IMR-90 (cell line): ENCODE results near the gene IL17F. TPM values are rescaled to one million over a fixed set of nuclear protein-coding genes. Genes with fewer than 3 reads are reported as not detected.

Experiments
- ATAC-seq: fragments of 200-7000 bp; cut with Tn5 transposase; 2 replicates; pipeline ENCODE4 v1.9.1; 2020; ENCODE audit warnings: low read depth, mild to moderate bottlenecking, moderate library complexity
- BruUV-seq: library from RNA; stranded (reverse); fragments of 400-500 nt; replicated peaks from 2 replicates; lab custom pipeline; 2021; lab: Mats Ljungman, UMichigan
- CTCF ChIA-PET: fragments of 300-600 bp; formaldehyde crosslinking; extraction: SDS; loops from one replicate; lab custom pipeline; 2021; ENCODE audit warnings: antibody characterized with exemption; lab: Yijun Ruan, JAX
- POLR2A ChIA-PET: fragments of 300-600 bp; sonication (Branson Sonifier 250); formaldehyde crosslinking; loops from one replicate; lab custom pipeline; 2022; ENCODE audit warnings: antibody characterized with exemption; ENCODE audit not compliant: unreplicated experiment; lab: Charles Lee
- DNase-seq: peaks from one replicate; pipeline ENCODE4 v3.0.0; 2013
- H2AFZ ChIP-seq: replicated peaks from 2 replicates; pipeline ENCODE3; 2013; ENCODE audit warnings: low read length, mild to moderate bottlenecking; ENCODE audit not compliant: poor library complexity
- H2AK5ac ChIP-seq: 2 replicates; pipeline ENCODE4 v1.6.1; 2013; ENCODE audit warnings: low read depth, low read length, inconsistent platforms
- H2AK9ac ChIP-seq: replicated peaks from 2 replicates; pipeline ENCODE3; 2013; ENCODE audit warnings: mild to moderate bottlenecking, low read depth, low read length, moderate library complexity; ENCODE audit not compliant: poor library complexity
- H2BK120ac ChIP-seq: 2 replicates; pipeline ENCODE4 v1.6.1; 2013; ENCODE audit warnings: low read depth, low read length, inconsistent platforms
- H2BK15ac ChIP-seq: 3 replicates; pipeline ENCODE4 v1.6.1; 2013; ENCODE audit warnings: low read depth, low read length, inconsistent platforms
- H2BK20ac ChIP-seq: 2 replicates; pipeline ENCODE4 v1.6.1; 2013; ENCODE audit warnings: low read depth, mild to moderate bottlenecking, inconsistent platforms, low read length, moderate library complexity
- H2BK5ac ChIP-seq: 2 replicates; pipeline ENCODE4 v1.6.1; 2013; ENCODE audit warnings: mild to moderate bottlenecking, low read depth, low read length, inconsistent platforms; ENCODE audit not compliant: poor library complexity, severe bottlenecking
- H3K14ac ChIP-seq: replicated peaks from 2 replicates; pipeline ENCODE4 v1.6.1; 2013; ENCODE audit warnings: low read depth, low read length, inconsistent platforms
- H3K18ac ChIP-seq: 2 replicates; pipeline ENCODE4 v1.6.1; 2013; ENCODE audit warnings: low read depth, low read length, control low read depth
- H3K23ac ChIP-seq: 2 replicates; pipeline ENCODE4 v1.6.1; 2013; ENCODE audit warnings: low read depth, low read length, inconsistent platforms
- H3K27ac ChIP-seq: 2 replicates; pipeline ENCODE4 v1.5.1; 2013; ENCODE audit warnings: mild to moderate bottlenecking, control low read depth, low read length; ENCODE audit not compliant: insufficient read depth
- H3K27me3 ChIP-seq: 2 replicates; pipeline ENCODE4 v1.6.1; 2013; ENCODE audit warnings: low read length; ENCODE audit not compliant: control insufficient read depth, insufficient read depth
- H3K36me3 ChIP-seq: 2 replicates; pipeline ENCODE4 v1.6.1; 2013; ENCODE audit warnings: low read length, mixed read lengths; ENCODE audit not compliant: control insufficient read depth, insufficient read depth
- H3K4ac ChIP-seq: 2 replicates; pipeline ENCODE4 v1.6.1; 2013; ENCODE audit warnings: low read depth, low read length, inconsistent platforms
- H3K4me1 ChIP-seq: 2 replicates; pipeline ENCODE4 v1.6.1; 2013; ENCODE audit warnings: low read length, mixed read lengths; ENCODE audit not compliant: control insufficient read depth, insufficient read depth
- H3K4me2 ChIP-seq: 2 replicates; pipeline ENCODE4 v1.6.1; 2013; ENCODE audit warnings: low read depth, mild to moderate bottlenecking, control low read depth, low read length, moderate library complexity
- H3K4me3 ChIP-seq: 2 replicates; pipeline ENCODE4 v1.5.1; 2013; ENCODE audit warnings: low read depth, mild to moderate bottlenecking, control low read depth, low read length, moderate library complexity; ENCODE audit not compliant: insufficient read depth
- H3K56ac ChIP-seq: 2 replicates; pipeline ENCODE4 v1.6.1; 2013; ENCODE audit warnings: low read length, inconsistent platforms; ENCODE audit not compliant: insufficient read depth; ENCODE audit errors: extremely low read depth
- H3K79me1 ChIP-seq, 2 experiments: 2 replicates each; pipeline ENCODE4 v1.6.1; 2013; ENCODE audit warnings: low read length in 2 of 2, inconsistent platforms in 1 of 2, low read depth in 1 of 2
- H3K9ac ChIP-seq: 2 replicates; pipeline ENCODE4 v1.6.1; 2013; ENCODE audit warnings: low read depth, low read length, control low read depth
- H3K9me1 ChIP-seq: 2 replicates; pipeline ENCODE4 v1.6.1; 2013; ENCODE audit warnings: low read length, inconsistent platforms; ENCODE audit not compliant: insufficient read depth
- H3K9me3 ChIP-seq: 2 replicates; pipeline ENCODE4 v1.6.1; 2013; ENCODE audit warnings: low read length; ENCODE audit not compliant: control insufficient read depth, insufficient read depth
- H4K20me1 ChIP-seq: 2 replicates; pipeline ENCODE4 v1.6.1; 2013; ENCODE audit warnings: low read length, inconsistent platforms; ENCODE audit not compliant: insufficient read depth
- H4K5ac ChIP-seq: 2 replicates; pipeline ENCODE4 v1.6.1; 2013; ENCODE audit warnings: mild to moderate bottlenecking, low read depth, low read length, control low read depth
- H4K8ac ChIP-seq, 2 experiments: 2 replicates each; pipeline ENCODE4 v1.6.1; 2013; ENCODE audit warnings: low read depth in 2 of 2, low read length in 2 of 2, control low read depth in 1 of 2, inconsistent platforms in 1 of 2
- H4K91ac ChIP-seq: 2 replicates; pipeline ENCODE4 v1.6.1; 2013; ENCODE audit warnings: low read depth, low read length, inconsistent platforms; ENCODE audit not compliant: insufficient read depth
- CEBPB ChIP-seq: IDR thresholded peaks from 2 replicates; pipeline ENCODE4 v1.6.1; 2012; ENCODE audit warnings: low read depth, low read length, improper control_type of control experiment
- CTCF ChIP-seq: conservative IDR thresholded peaks from 2 replicates; pipeline ENCODE4 v1.5.1; 2012; ENCODE audit warnings: mild to moderate bottlenecking, low read depth, low read length, improper control_type of control experiment
- WGBS, 2 experiments: methylation state at CpG; one replicate each; pipeline versions ENCODE4 v1.1.5 to v1.1.7; 2013; ENCODE audit warnings: missing lambda C conversion rate in 2 of 2; ENCODE audit not compliant: insufficient read length in 1 of 2; ENCODE audit errors: extremely low coverage in 2 of 2; 5-methylcytosine and 5-hydroxymethylcytosine counted together
- dilution Hi-C: fragments of 300-500 bp; cut with HindIII; formaldehyde crosslinking; loops from one replicate; pipeline ENCODE4 v1.14.3; 2018; ENCODE audit warnings: low sequenced_read_pairs; ENCODE audit not compliant: unreplicated experiment
- in situ Hi-C: fragments of 300-500 bp; cut with MboI; formaldehyde crosslinking; loops from 3 replicates; pipeline ENCODE4 v1.14.3; 2019; ENCODE audit warnings: low sequenced_read_pairs, inconsistent platforms, mixed read lengths
- intact Hi-C: fragments of 100-400 bp; cut with micrococcal nuclease; formaldehyde crosslinking; loops from 2 replicates; pipeline ENCODE4 v1.10.0; 2022
- polyA plus RNA-seq, 3 experiments: library from polyadenylated mRNA; depleted of rRNA; stranded (reverse); fragments of >200 nt; gene quantifications; 2 replicates each; pipeline ENCODE4 v1.2.3, GENCODE V29; 2012; ENCODE audit warnings: low replicate concordance in 1 of 3
- total RNA-seq: library from RNA; depleted of rRNA; stranded (reverse); fragments of >200 nt; gene quantifications from 2 replicates; pipeline ENCODE4 v1.2.3, GENCODE V29; 2012

The IL17F gene
- total and polyA plus RNA-seq, 2 of the 4 experiments (the other 2 are of a cell fraction): not detected

GRCh38 chr6:52207066-52207465 is 37.2 kb downstream of the IL17F start:
- no peak for TF ChIP-seq CTCF
- no peak for TF ChIP-seq CEBPB
- Histone ChIP-seq H2BK120ac (no peak overlapping the region), H2BK20ac (no peak overlapping the region), H3K14ac (no peak overlapping the region), H3K27me3 (no peaks in the 10 kb centered on the region), H2AK5ac (no peak overlapping the region), H4K91ac (no peak overlapping the region), H3K36me3 (no peaks in the 10 kb centered on the region), H3K79me1 (no peaks in the 10 kb centered on the region), H3K23ac (no peak overlapping the region), H3K9me3 (no peaks in the 10 kb centered on the region), H3K56ac (no peak overlapping the region), H3K9ac (no peak overlapping the region), H3K9me1 (no peaks in the 10 kb centered on the region), H4K8ac (no peak overlapping the region), H3K4me2 (no peak overlapping the region), H4K5ac (no peak overlapping the region), H3K4me3 (no peak overlapping the region), H2BK15ac (no peak overlapping the region), H2AFZ (no peak overlapping the region), H3K27ac (no peak overlapping the region), H2AK9ac (no peak overlapping the region), H3K18ac (no peak overlapping the region), H2BK5ac (no peak overlapping the region), H4K20me1 (no peaks in the 10 kb centered on the region), H3K4me1 (no peaks in the 10 kb centered on the region), H3K4ac (no peak overlapping the region)
- intact Hi-C loops (no loop called here), dilution Hi-C loops (no loop called here), in situ Hi-C loops (no loop called here)
- WGBS, 2 experiments: no CpG with 5 or more reads among the region's 2 CpGs
- POLR2A ChIA-PET: no interaction called here
- no peak for ATAC-seq
- BruUV-seq: no TSS peak
- CTCF ChIA-PET: no interaction called here
- DNase-seq: no peak
